GM12872 (cell line): Measurements from ENCODE around the gene DDX60.

Experiments used
- CTCF ChIP-seq: IDR thresholded peaks from 3 replicates; pipeline ENCODE4 v1.5.1; 2011; ENCODE audit warnings: low read depth, mild to moderate bottlenecking, low read length, moderate library complexity; ENCODE audit not compliant: insufficient read depth

DDX60 gene

GRCh38 chr4:168263039-168263438 lies 55.5 kb downstream of the DDX60 start:
- no peak for TF ChIP-seq CTCF

GRCh38 chr4:168259096-168259495 lies 59.5 kb downstream of the DDX60 start:
- no peak for TF ChIP-seq CTCF

- TF ChIP-seq CTCF, result no peak
Measured at GRCh38 chr4:168257768-168258167, 60.8 kb downstream of the DDX60 start.

- TF ChIP-seq CTCF, result no peak
Measured at GRCh38 chr4:168248176-168248710, 70.3 kb downstream of the DDX60 start.

- no peak for TF ChIP-seq CTCF
Measured at GRCh38 chr4:168247603-168248002, 70.9 kb downstream of the DDX60 start.

- no peak for TF ChIP-seq CTCF
Measured at GRCh38 chr4:168241953-168242352, 76.6 kb downstream of the DDX60 start.

GRCh38 chr4:168240821-168241220 lies 77.7 kb downstream of the DDX60 start:
- no peak for TF ChIP-seq CTCF

GRCh38 chr4:168221301-168221700 lies 97.3 kb downstream of the DDX60 start:
- TF ChIP-seq CTCF, result no peak
